Measurements from ENCODE around the gene ITGB3. TPM values are rescaled to one million over a fixed set of nuclear protein-coding genes. Genes with fewer than 3 reads are reported as not detected.

The ITGB3 gene
- total RNA-seq, 2 donors from 2014 or later = 2.0 to 2.1 TPM

DNA sequence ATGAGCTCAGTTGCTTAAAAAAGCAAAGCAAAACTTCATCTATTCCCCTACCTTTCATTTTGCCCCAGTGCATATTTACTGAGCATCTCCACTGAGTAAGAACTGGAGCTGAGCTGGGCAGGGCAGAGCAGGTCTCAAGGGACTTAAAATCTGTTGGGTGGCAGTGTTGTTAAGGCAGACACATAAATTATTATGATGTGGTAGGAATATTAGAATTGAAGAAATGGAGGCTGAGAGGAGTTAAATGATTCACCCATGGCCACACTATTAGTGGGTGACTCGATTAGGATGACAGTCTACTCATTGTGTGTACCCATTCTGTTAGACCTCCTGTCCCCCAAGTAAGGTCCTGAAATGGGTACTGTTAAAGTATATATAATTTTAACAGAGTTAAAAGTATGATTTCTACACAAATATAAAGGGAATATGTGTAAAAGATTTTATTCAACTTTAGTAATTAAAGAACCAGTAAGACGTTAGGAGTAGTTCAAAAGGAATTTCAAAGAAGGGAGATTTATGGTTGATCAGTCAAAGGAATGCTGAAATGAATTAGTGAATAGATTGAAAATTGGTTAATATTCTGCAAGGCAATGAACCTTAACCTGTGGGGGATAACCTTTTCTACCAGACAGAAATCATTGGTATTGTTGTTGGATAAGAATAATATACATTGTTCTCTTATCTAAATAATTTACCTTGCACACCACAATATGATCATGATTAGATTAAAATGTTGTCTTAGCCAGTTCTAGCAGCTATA, 17.5 kb downstream of the ITGB3 start:
- no peak overlapping the region for H3K4me3 ChIP-seq
- H3K27me3 ChIP-seq = no peaks in the 10 kb centered on the region
- intact Hi-C loops (cut with DNase I) = no loop called here
- peaks cover 14% of the 10 kb centered on the region for H3K4me1 ChIP-seq
- no peak overlapping the region for H3K27ac ChIP-seq
- no peak for TF ChIP-seq POLR2A (IDR thresholded peaks at IDR 0.05)
- TF ChIP-seq, protein P1, sequence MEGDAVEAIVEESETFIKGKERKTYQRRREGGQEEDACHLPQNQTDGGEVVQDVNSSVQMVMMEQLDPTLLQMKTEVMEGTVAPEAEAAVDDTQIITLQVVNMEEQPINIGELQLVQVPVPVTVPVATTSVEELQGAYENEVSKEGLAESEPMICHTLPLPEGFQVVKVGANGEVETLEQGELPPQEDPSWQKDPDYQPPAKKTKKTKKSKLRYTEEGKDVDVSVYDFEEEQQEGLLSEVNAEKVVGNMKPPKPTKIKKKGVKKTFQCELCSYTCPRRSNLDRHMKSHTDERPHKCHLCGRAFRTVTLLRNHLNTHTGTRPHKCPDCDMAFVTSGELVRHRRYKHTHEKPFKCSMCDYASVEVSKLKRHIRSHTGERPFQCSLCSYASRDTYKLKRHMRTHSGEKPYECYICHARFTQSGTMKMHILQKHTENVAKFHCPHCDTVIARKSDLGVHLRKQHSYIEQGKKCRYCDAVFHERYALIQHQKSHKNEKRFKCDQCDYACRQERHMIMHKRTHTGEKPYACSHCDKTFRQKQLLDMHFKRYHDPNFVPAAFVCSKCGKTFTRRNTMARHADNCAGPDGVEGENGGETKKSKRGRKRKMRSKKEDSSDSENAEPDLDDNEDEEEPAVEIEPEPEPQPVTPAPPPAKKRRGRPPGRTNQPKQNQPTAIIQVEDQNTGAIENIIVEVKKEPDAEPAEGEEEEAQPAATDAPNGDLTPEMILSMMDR (IDR thresholded peaks at IDR 0.05) = no peak
- DNase-seq (no peak), ATAC-seq (no peak)
- WGBS, 2 donors = 64 to 73% methylated on average over 2 of the region's 2 CpGs
- no peaks in the 10 kb centered on the region for H3K36me3 ChIP-seq (replicated peaks in 1 of 2; ENCODE audit: insufficient read depth in 1 of 2, low read depth in 2 of 2)
- no peaks in the 10 kb centered on the region for H3K9me3 ChIP-seq

DNA sequence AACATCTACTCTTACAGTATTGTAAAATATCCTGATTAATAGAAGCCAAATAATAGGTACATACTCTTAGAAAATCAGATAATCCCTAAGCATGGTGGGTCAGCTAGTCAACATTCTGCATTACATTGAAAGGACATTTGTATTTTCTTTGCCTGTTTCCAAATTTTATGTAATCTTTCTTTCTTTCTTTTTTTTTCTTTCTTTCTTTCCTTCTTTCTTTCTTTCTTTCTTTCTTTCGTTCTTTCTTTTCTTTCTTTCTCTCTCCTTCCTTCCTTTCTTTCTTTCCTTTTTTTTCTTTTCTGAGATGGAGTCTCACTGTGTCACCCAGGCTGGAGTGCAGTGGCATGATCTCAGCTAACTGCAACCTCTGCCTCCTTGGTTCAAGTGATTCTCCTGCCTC, 18.9 kb downstream of the ITGB3 start:
- DNase-seq = no peak
- H3K4me1 ChIP-seq = peaks cover 25% of the 10 kb centered on the region
- H3K9me3 ChIP-seq = no peaks in the 10 kb centered on the region
- no peaks in the 10 kb centered on the region for H3K36me3 ChIP-seq (replicated peaks in 1 of 2; ENCODE audit: insufficient read depth in 1 of 2, low read depth in 2 of 2)
- ATAC-seq = no peak
- 41 to 50% methylated on average over 1 of the region's 1 CpG for WGBS, 2 donors
- no peaks in the 10 kb centered on the region for H3K27me3 ChIP-seq
- no peak overlapping the region for H3K4me3 ChIP-seq
- no peak overlapping the region for H3K27ac ChIP-seq
- intact Hi-C loops (cut with DNase I) = no loop called here
- TF ChIP-seq POLR2A (IDR thresholded peaks at IDR 0.05) = no peak
- TF ChIP-seq, protein P1 (IDR thresholded peaks at IDR 0.05) = no peak

DNA sequence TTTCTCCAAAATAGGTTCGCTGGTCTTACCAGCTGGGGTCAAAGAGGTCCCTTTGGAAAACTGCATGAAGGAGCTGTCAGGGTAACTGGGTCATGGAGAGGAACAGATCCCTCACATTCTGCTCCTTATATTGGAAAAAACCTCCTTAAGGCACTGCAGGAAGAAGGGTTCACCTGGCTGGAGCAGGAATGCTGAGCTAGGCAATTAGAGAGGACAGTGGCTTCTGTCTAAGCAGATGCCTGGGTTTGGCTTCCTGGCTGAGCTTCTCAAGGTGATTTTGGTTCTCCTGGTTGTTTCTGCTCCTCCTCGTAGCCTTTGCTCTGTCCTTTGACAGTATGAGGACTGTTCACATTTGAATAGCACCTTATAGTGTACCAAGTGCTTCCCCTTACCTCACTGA, 19.6 kb downstream of the ITGB3 start:
- DNase-seq (no peak), ATAC-seq (no peak)
- 74 to 84% methylated on average over 1 to 2 of the region's 2 CpGs for WGBS, 2 donors
- H3K36me3 ChIP-seq (replicated peaks in 1 of 2; ENCODE audit: insufficient read depth in 1 of 2, low read depth in 2 of 2) = no peaks in the 10 kb centered on the region
- H3K4me1 ChIP-seq = peaks cover 25% of the 10 kb centered on the region
- H3K9me3 ChIP-seq = no peaks in the 10 kb centered on the region
- intact Hi-C loops (cut with DNase I) = no loop called here
- no peaks in the 10 kb centered on the region for H3K27me3 ChIP-seq
- no peak for TF ChIP-seq POLR2A (IDR thresholded peaks at IDR 0.05)
- TF ChIP-seq, protein P1 (IDR thresholded peaks at IDR 0.05) = no peak
- H3K27ac ChIP-seq = no peak overlapping the region
- no peak overlapping the region for H3K4me3 ChIP-seq

DNA sequence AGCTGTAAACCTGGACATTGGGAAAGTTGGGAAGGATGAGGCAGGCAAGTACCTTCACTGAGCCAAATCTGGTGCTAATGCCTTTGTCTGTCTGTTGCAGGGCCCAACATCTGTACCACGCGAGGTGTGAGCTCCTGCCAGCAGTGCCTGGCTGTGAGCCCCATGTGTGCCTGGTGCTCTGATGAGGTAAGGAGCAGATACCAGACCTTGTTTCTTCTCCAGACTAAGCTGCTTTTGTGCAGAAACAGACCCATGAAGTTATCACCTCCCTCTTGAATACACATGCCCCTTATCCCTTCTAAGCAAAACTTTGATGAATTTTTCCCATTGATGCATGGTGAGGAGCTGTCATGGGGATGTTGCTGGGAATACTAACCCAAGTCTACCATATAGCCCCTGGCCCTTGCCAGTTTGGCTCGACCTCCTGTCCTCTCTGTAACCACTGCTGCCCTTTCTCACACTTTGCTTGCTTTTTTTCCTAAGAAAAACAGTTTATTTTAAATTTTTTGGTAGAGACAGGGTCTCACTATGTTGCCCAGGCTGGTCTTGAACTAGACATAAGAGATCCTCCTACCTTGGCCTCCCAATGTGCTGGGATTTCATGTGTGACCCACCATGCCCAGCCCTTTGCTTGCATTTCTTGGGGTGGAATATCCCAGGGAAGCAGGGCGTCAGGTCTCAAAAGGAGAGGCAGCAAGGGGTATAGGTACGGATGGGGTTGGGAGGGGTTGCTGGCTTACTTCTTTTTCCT, 20.9 kb downstream of the ITGB3 start:
- Histone ChIP-seq H3K4me3 (no peak overlapping the region), H3K27ac (no peak overlapping the region), H3K4me1 (peaks cover 25% of the 10 kb centered on the region), H3K9me3 (no peaks in the 10 kb centered on the region), H3K27me3 (no peaks in the 10 kb centered on the region), H3K36me3 (replicated peaks in 1 of 2; ENCODE audit: insufficient read depth in 1 of 2, low read depth in 2 of 2) (no peaks in the 10 kb centered on the region)
- intact Hi-C loops (cut with DNase I) = no loop called here
- WGBS, 2 donors = 79 to 88% methylated on average over 5 of the region's 5 CpGs
- TF ChIP-seq, protein P1 (IDR thresholded peaks at IDR 0.05) = no peak
- ATAC-seq (no peak), DNase-seq (no peak)
